Measurements from ENCODE around the gene LRWD1. TPM values are rescaled to one million over a fixed set of nuclear protein-coding genes. Genes with fewer than 3 reads are reported as not detected.
A peak's percentile ranks its signal among the peaks of the same experiment; 100 is the strongest.

LRWD1 gene
- total RNA-seq, 2 experiments from 2014 or later, result 39.1 to 68.2 TPM

DNA sequence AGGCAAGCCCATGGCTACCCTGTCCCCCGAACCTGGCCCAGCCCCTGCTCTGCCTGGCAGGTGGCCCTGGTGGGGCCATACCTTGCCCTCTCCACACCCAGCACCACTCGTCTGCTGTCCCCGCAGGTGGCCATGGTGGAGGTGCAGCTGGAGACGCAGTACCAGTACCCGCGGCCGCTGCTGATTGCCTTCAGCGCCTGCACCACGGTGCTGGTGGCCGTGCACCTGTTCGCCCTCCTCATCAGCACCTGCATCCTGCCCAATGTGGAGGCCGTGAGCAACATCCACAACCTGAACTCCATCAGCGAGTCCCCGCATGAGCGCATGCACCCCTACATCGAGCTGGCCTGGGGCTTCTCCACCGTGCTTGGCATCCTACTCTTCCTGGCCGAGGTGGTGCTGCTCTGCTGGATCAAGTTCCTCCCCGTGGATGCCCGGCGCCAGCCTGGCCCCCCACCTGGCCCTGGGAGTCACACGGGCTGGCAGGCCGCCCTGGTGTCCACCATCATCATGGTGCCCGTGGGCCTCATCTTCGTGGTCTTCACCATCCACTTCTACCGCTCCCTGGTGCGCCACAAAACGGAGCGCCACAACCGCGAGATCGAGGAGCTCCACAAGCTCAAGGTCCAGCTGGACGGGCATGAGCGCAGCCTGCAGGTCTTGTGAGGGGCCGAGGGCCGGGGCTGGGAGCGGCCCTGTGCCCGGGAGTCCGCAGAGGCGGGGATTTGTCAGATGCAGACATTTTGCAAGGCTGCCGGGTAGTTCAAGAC lies 18.2 kb upstream of the LRWD1 start:
- ChIA-PET POLR2A (interaction anchor here (0.6 to 9.7 kb wide), 3 partner anchors 14 to 159 kb away, joined by 4 to 66 read pairs (median 5); partner anchors contain the start of genes ORAI2 and SH2B2), CTCF (ENCODE audit: unreplicated experiment) (interaction anchor here (0.5 to 0.7 kb wide), 2 partner anchors 14 to 38 kb away, joined by 3 to 4 read pairs; no protein-coding TSS in a partner anchor)
- Histone ChIP-seq H4K20me1 (ENCODE audit: insufficient read depth, low read length) (no peaks in the 10 kb centered on the region), H3K36me3 (ENCODE audit: insufficient read depth, low read length) (peaks cover 71% of the 10 kb centered on the region), H2AFZ (ENCODE audit: low read length) (no peak overlapping the region), H3K79me2 (ENCODE audit: insufficient read depth, low read depth, low read length) (peaks cover 30% of the 10 kb centered on the region; the same call in 1 of the 2 replicates), H3K4me2 (ENCODE audit: low read length) (peak overlapping the region; percentile 51), H3K9me3 (ENCODE audit: low read length) (peaks cover 4% of the 10 kb centered on the region; the same call in 1 of the 2 replicates), H3K4me1 (ENCODE audit: insufficient read depth, low read length, poor library complexity, severe bottlenecking) (peaks cover 79% of the 10 kb centered on the region), H3K27ac (ENCODE audit: low read depth, low read length, poor library complexity, severe bottlenecking) (peak overlapping the region; percentile 100), H3K4me3 (ENCODE audit: low read depth, low read length, poor library complexity, severe bottlenecking) (peak overlapping the region; percentile 22), H3K9me2 (ENCODE audit: insufficient read depth, low read length) (no peaks in the 10 kb centered on the region)
- DNase-seq (ENCODE audit: low spot score), result peak; percentile 94
- intact Hi-C loops (cut with micrococcal nuclease; ENCODE audit: unreplicated experiment), result loop anchor here (10.0 kb wide), 1 partner anchor 642 kb away; no protein-coding TSS in a partner anchor
- BruUV-seq (replicated peaks), result TSS peak; percentile 1
- no peak for TF ChIP-seq EZH2phosphoT487 (IDR thresholded peaks at IDR 0.05; ENCODE audit: borderline replicate concordance, low read depth, low read length)
- TF ChIP-seq, protein P1, sequence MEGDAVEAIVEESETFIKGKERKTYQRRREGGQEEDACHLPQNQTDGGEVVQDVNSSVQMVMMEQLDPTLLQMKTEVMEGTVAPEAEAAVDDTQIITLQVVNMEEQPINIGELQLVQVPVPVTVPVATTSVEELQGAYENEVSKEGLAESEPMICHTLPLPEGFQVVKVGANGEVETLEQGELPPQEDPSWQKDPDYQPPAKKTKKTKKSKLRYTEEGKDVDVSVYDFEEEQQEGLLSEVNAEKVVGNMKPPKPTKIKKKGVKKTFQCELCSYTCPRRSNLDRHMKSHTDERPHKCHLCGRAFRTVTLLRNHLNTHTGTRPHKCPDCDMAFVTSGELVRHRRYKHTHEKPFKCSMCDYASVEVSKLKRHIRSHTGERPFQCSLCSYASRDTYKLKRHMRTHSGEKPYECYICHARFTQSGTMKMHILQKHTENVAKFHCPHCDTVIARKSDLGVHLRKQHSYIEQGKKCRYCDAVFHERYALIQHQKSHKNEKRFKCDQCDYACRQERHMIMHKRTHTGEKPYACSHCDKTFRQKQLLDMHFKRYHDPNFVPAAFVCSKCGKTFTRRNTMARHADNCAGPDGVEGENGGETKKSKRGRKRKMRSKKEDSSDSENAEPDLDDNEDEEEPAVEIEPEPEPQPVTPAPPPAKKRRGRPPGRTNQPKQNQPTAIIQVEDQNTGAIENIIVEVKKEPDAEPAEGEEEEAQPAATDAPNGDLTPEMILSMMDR (conservative IDR thresholded peaks at IDR 0.05; ENCODE audit: low read length), result no peak

DNA sequence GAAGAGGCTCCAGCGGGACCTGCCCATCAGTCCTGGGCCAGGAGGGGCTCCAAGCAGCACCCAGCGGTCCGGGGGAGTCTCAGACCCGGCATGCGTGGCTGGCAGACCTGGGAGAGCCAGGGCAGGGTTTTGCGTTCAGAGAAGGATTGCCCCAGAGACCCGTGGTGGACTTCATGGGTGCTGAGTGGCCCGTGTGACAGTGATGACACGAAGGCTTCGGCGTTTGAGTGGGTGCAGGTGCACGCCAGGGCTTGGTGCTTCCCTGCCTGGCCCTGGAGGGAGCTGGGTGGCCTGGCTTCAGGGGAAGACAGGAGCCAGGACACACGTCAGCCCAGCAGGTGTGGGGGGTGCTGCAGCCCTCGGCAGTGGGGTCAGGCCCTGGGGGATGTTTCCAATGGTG lies 17.5 kb upstream of the LRWD1 start:
- ChIA-PET CTCF (ENCODE audit: unreplicated experiment) (no interaction called here), POLR2A (interaction anchor here (0.6 to 9.7 kb wide), 3 partner anchors 14 to 160 kb away, joined by 4 to 66 read pairs (median 5); partner anchors contain the start of genes ORAI2 and SH2B2)
- no TSS peak for BruUV-seq (replicated peaks)

More for the DNA sequence above, 17.5 kb upstream of the LRWD1 start:
- TF ChIP-seq, protein P1 (conservative IDR thresholded peaks at IDR 0.05; ENCODE audit: low read length), result no peak
- TF ChIP-seq EZH2phosphoT487 (IDR thresholded peaks at IDR 0.05; ENCODE audit: borderline replicate concordance, low read depth, low read length), result no peak
- H3K4me1 ChIP-seq (ENCODE audit: insufficient read depth, low read length, poor library complexity, severe bottlenecking), result peaks cover 76% of the 10 kb centered on the region
- no peaks in the 10 kb centered on the region for H3K9me2 ChIP-seq (ENCODE audit: insufficient read depth, low read length)
- H3K4me3 ChIP-seq (ENCODE audit: low read depth, low read length, poor library complexity, severe bottlenecking), result no peak overlapping the region
- no peak for DNase-seq (ENCODE audit: low spot score)
- H3K27ac ChIP-seq (ENCODE audit: low read depth, low read length, poor library complexity, severe bottlenecking), result peak overlapping the region; percentile 100
- intact Hi-C loops (cut with micrococcal nuclease; ENCODE audit: unreplicated experiment), result loop anchor here (10.0 kb wide), 1 partner anchor 643 kb away; no protein-coding TSS in a partner anchor
- H3K79me2 ChIP-seq (ENCODE audit: insufficient read depth, low read depth, low read length), result peaks cover 30% of the 10 kb centered on the region; the same call in 1 of the 2 replicates
- H3K4me2 ChIP-seq (ENCODE audit: low read length), result no peak overlapping the region
- peaks cover 4% of the 10 kb centered on the region; the same call in 1 of the 2 replicates for H3K9me3 ChIP-seq (ENCODE audit: low read length)
- no peak overlapping the region for H2AFZ ChIP-seq (ENCODE audit: low read length)
- H4K20me1 ChIP-seq (ENCODE audit: insufficient read depth, low read length), result no peaks in the 10 kb centered on the region
- peaks cover 72% of the 10 kb centered on the region for H3K36me3 ChIP-seq (ENCODE audit: insufficient read depth, low read length)
